Uterus (tissue), 2 donors: Measurements from ENCODE around the gene AK2.

Source experiments
- CTCF ChIP-seq, 4 experiments: fragments of 200-600 bp in 2 of 4; fragments of 450-650 bp in 2 of 4; sonication (generic) in 2 of 4; IDR thresholded peaks; one replicate each; pipeline ENCODE4 v1.5.1; 2016 to 2019; ENCODE audit warnings: antibody characterized with exemption in 4 of 4, mild to moderate bottlenecking in 2 of 4, moderate library complexity in 1 of 4
- POLR2A ChIP-seq, 2 donors: fragments of 450-650 bp; IDR thresholded peaks; one replicate each; pipeline ENCODE4 v1.6.1; 2016; ENCODE audit warnings: antibody characterized with exemption in 2 of 2, mild to moderate bottlenecking in 1 of 2, moderate library complexity in 1 of 2

GRCh38 chr1:33008051-33008914 is 28.4 kb downstream of the AK2 start:
- TF ChIP-seq POLR2A (IDR thresholded peaks at IDR 0.05) (no peak), CTCF (IDR thresholded peaks at IDR 0.05) (no peak)
